Esophagus squamous epithelium (tissue), 5 donors: ENCODE data around the gene ENTREP3. TPM values are rescaled to one million over a fixed set of nuclear protein-coding genes. Genes with fewer than 3 reads are reported as not detected.

Source experiments
- DNase-seq: peaks from one replicate; lab custom pipeline; 2025; lab: John Stamatoyannopoulos, UW
- H3K27ac ChIP-seq, 4 donors: fragments of 200-600 bp; sonication (generic); one replicate each; pipeline ENCODE4 v1.5.1; 2016 to 2019; ENCODE audit warnings: mild to moderate bottlenecking in 1 of 4
- H3K27me3 ChIP-seq, 4 donors: fragments of 200-600 bp; sonication (generic); 1 replicate in 3 of 4; 2 replicates in 1 of 4; pipeline versions ENCODE4 v1.5.1 to v1.6.0; 2017 to 2021; ENCODE audit warnings: antibody characterized with exemption in 1 of 4
- H3K36me3 ChIP-seq, 3 donors: fragments of 200-600 bp; sonication (generic); one replicate each; pipeline ENCODE4 v1.5.1; 2016 to 2019
- H3K4me1 ChIP-seq, 3 donors: fragments of 200-600 bp; sonication (generic); one replicate each; pipeline ENCODE4 v1.5.1; 2017 to 2019
- H3K4me3 ChIP-seq, 4 donors: fragments of 200-600 bp; sonication (generic); 1 replicate in 3 of 4; 2 replicates in 1 of 4; pipeline ENCODE4 v1.5.1; 2016 to 2019; ENCODE audit warnings: mild to moderate bottlenecking in 2 of 4, moderate library complexity in 1 of 4
- H3K9me3 ChIP-seq, 3 donors: fragments of 200-600 bp; sonication (generic); one replicate each; pipeline ENCODE4 v1.5.1; 2016 to 2019
- CTCF ChIP-seq, 6 experiments: fragments of 450-650 bp in 4 of 6; fragments of 200-600 bp in 2 of 6; sonication (generic) in 2 of 6; IDR thresholded peaks; one replicate each; pipeline ENCODE4 v1.5.1; 2016 to 2019; ENCODE audit warnings: antibody characterized with exemption in 6 of 6, mild to moderate bottlenecking in 4 of 6, moderate library complexity in 4 of 6
- POLR2A ChIP-seq, 4 donors: fragments of 450-650 bp; IDR thresholded peaks; one replicate each; pipeline ENCODE4 v1.6.1; 2017; ENCODE audit warnings: antibody characterized with exemption in 4 of 4, mild to moderate bottlenecking in 4 of 4, moderate library complexity in 3 of 4
- WGBS, 2 donors: methylation state at CpG; one replicate each; pipeline ENCODE4 v1.1.5; 2018; 5-methylcytosine and 5-hydroxymethylcytosine counted together
- intact Hi-C: fragments of 100-400 bp; cut with DNase I; formaldehyde crosslinking; loops from one replicate; pipeline ENCODE4 v1.15.0; 2022
- total RNA-seq, 4 donors: library from RNA; depleted of rRNA; stranded (reverse); fragments of >200 nt; gene quantifications; one replicate each; pipeline ENCODE4 v1.1.0, GENCODE V29; 2016
- donor health status: DM: yes; HTN: yes; CAD: no.

ENTREP3 gene
- total RNA-seq, 4 donors from 2014 or later: 10.5 to 27.9 (median 16.1) TPM

DNA sequence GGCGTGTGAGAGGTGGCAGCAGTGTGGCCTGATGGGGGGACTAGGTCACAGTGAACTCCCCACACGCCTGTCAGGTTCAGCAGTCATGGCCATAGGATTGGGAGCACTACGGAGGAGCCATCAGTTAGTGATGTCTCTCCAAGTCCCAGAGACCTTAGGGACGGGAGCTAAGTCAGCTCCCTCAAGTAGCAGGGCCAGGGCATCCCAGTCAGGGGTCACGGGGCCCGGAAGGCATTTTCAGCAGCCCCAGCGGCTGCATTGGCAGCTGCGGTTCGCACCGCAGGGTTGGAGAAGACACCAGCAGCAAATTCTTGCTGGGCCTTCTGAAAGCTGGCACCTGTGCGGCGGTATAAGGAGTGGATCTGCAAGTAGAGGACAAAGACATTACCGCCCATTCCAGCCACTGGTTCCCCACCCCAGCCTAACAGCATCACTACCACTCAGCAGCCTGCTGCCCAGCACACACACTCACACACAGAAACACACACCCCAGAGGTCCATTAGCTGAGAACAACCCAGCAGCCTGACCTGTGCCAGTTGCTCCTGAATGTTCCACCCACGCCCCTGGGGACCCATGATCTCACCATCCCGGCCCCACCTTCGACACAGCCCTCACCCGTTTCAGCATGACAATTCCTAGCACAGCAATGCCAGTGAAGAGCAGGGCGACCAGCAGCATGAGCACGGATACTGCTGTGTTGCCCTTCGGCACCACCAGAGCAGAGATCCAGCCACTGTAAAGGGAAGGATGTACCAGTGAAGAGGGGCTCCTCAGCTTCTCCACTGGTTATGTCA lies 972 bp upstream of the ENTREP3 start:
- Histone ChIP-seq H3K4me3 (peak overlapping the region; percentile 70 to 95 (median 88)), H3K9me3 (no peaks in the 10 kb centered on the region), H3K4me1 (peaks cover 28 to 53% (median 34%) of the 10 kb centered on the region in 3 donors), H3K27me3 (no peaks in the 10 kb centered on the region), H3K27ac (peak overlapping the region; percentile 94 to 99 (median 97)), H3K36me3 (peaks cover 0 to 51% (median 12%) of the 10 kb centered on the region in 3 donors)
- TF ChIP-seq CTCF (IDR thresholded peaks at IDR 0.05): no peak
- TF ChIP-seq POLR2A (IDR thresholded peaks at IDR 0.05): no peak
- no peak for DNase-seq
- 61 to 90% methylated on average over 6 to 10 of the region's 20 CpGs for WGBS, 2 donors
- intact Hi-C loops: no loop called here

GRCh38 chr1:155254714-155255242 lies 505 bp downstream of the ENTREP3 start:
- TF ChIP-seq POLR2A (IDR thresholded peaks at IDR 0.05) (no peak), CTCF (IDR thresholded peaks at IDR 0.05) (no peak)
- no peak for DNase-seq
- peaks cover 0 to 40% (median 4%) of the 10 kb centered on the region in 3 donors for H3K36me3 ChIP-seq
- no peaks in the 10 kb centered on the region for H3K9me3 ChIP-seq
- H3K4me1 ChIP-seq: peaks cover 31 to 53% (median 37%) of the 10 kb centered on the region in 3 donors
- 2 to 17% methylated on average over 8 of the region's 35 CpGs for WGBS, 2 donors
- H3K4me3 ChIP-seq: peak overlapping the region; percentile 70 to 95 (median 88)
- H3K27me3 ChIP-seq: no peaks in the 10 kb centered on the region
- peak overlapping the region; percentile 94 to 99 (median 97) for H3K27ac ChIP-seq
- intact Hi-C loops: loop anchor here (5.0 kb wide), 1 partner anchor 73 kb away; no protein-coding TSS in a partner anchor

DNA sequence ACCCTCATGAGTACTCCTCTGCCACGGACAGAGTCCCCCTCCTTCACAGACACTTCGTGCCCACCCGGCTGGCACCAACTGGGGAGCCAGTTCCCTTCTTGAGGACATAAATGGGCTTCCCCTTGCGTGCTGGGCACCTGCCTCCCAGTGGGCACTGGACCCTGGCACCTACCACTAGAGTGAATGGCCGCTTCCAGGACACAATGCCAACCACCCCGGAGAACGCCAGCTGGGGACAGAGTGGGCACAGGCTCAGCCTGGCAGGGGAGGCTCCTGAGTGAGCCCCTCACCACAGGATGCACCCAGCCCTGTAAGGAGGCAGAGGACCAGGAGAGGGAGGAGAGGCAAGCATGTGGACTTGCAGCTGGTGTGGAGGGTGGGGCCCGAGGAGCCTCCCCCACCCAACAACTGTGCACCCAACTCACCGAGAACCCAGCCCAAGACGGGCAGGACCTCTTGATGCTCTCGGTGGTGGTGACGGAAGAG lies 1.0 kb downstream of the ENTREP3 start:
- peaks cover 31 to 52% (median 37%) of the 10 kb centered on the region in 3 donors for H3K4me1 ChIP-seq
- no peaks in the 10 kb centered on the region for H3K9me3 ChIP-seq
- H3K27me3 ChIP-seq: no peaks in the 10 kb centered on the region
- no peak for DNase-seq
- H3K27ac ChIP-seq: peak overlapping the region; percentile 94 to 99 (median 97)
- intact Hi-C loops: loop anchor here (5.0 kb wide), 1 partner anchor 73 kb away; no protein-coding TSS in a partner anchor
- H3K36me3 ChIP-seq: peaks cover 0 to 38% (median 4%) of the 10 kb centered on the region in 3 donors
- WGBS, 2 donors: 8 to 14% methylated on average over 5 to 8 of the region's 12 CpGs
- TF ChIP-seq CTCF (IDR thresholded peaks at IDR 0.05) (no peak), POLR2A (IDR thresholded peaks at IDR 0.05) (no peak)
- peak overlapping the region; percentile 70 to 95 (median 88) for H3K4me3 ChIP-seq

GRCh38 chr1:155253797-155254196 lies 1.5 kb downstream of the ENTREP3 start:
- no peak for DNase-seq
- WGBS, 2 donors: 43 to 72% methylated on average over 3 to 4 of the region's 5 CpGs
- H3K27ac ChIP-seq: peak overlapping the region; percentile 15 to 99 (median 97)
- no peaks in the 10 kb centered on the region for H3K27me3 ChIP-seq
- intact Hi-C loops: loop anchor here (5.0 kb wide), 1 partner anchor 74 kb away; no protein-coding TSS in a partner anchor
- TF ChIP-seq POLR2A (IDR thresholded peaks at IDR 0.05): no peak
- peak overlapping the region in 3 of 4 donors; percentile 83 to 95 (median 94) for H3K4me3 ChIP-seq
- peaks cover 0 to 38% (median 4%) of the 10 kb centered on the region in 3 donors for H3K36me3 ChIP-seq
- H3K9me3 ChIP-seq: no peaks in the 10 kb centered on the region
- peaks cover 31 to 52% (median 37%) of the 10 kb centered on the region in 3 donors for H3K4me1 ChIP-seq

DNA sequence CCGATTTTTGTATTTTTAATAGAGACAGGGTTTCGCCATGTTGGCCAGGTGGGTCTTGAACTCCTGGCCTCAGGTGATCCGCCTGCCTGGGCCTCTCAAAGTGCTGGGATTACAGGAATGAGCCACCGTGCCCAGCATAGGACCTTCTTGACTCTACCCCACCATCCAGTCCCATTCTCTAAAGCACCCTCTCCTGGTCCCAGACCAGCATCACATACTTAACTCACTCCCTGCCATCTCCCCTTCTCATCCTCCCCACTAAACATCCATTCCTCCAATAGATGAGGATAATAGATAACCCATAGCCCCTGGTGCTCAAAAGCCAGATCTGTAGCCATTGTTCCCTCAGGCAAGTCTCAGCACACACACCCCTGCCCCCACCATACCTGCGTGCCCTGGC lies 2.1 kb downstream of the ENTREP3 start:
- Histone ChIP-seq H3K27me3 (no peaks in the 10 kb centered on the region), H3K4me3 (peak overlapping the region in 1 of 4 donors; percentile 94), H3K36me3 (peaks cover 0 to 38% (median 0%) of the 10 kb centered on the region in 3 donors), H3K9me3 (no peaks in the 10 kb centered on the region), H3K4me1 (peaks cover 31 to 52% (median 37%) of the 10 kb centered on the region in 3 donors), H3K27ac (peak overlapping the region in 1 of 4 donors; percentile 95)
- no peak for TF ChIP-seq CTCF (IDR thresholded peaks at IDR 0.05)
- no peak for TF ChIP-seq POLR2A (IDR thresholded peaks at IDR 0.05)
- WGBS, 2 donors: 64 to 79% methylated on average over 4 to 5 of the region's 5 CpGs
- DNase-seq: no peak
- intact Hi-C loops: loop anchor here (5.0 kb wide), 1 partner anchor 74 kb away; no protein-coding TSS in a partner anchor
